ENCODE measurements around the gene MLN. TPM values are rescaled to one million over a fixed set of nuclear protein-coding genes. Genes with fewer than 3 reads are reported as not detected.
A peak's percentile ranks its signal among the peaks of the same experiment; 100 is the strongest.

MLN gene
- total and polyA plus RNA-seq, 2 of the 4 experiments (the other 2 are of a cell fraction), result not detected

- BruUV-seq (replicated peaks), result no TSS peak
- Histone ChIP-seq H3K4me1 (ENCODE audit: control insufficient read depth, insufficient read depth, low read length) (peaks cover 28% of the 10 kb centered on the region), H2BK5ac (ENCODE audit: low read depth, low read length, poor library complexity, severe bottlenecking) (no peak overlapping the region), H3K27ac (ENCODE audit: insufficient read depth, low read length) (no peak overlapping the region), H2AK9ac (replicated peaks; ENCODE audit: low read depth, low read length, poor library complexity) (peak overlapping the region; percentile 20), H2BK20ac (ENCODE audit: low read depth, low read length) (no peak overlapping the region), H3K23ac (ENCODE audit: low read depth, low read length) (no peak overlapping the region), H3K4ac (ENCODE audit: low read depth, low read length) (no peak overlapping the region), H3K27me3 (ENCODE audit: control insufficient read depth, insufficient read depth, low read length) (no peaks in the 10 kb centered on the region), H3K56ac (ENCODE audit: extremely low read depth, insufficient read depth, low read length) (no peak overlapping the region), H3K18ac (ENCODE audit: low read depth, low read length) (no peak overlapping the region), H3K9me1 (ENCODE audit: insufficient read depth, low read length) (no peaks in the 10 kb centered on the region), H4K8ac (ENCODE audit: low read depth in 2 of 2, low read length in 2 of 2) (no peak overlapping the region), H4K91ac (ENCODE audit: insufficient read depth, low read depth, low read length) (no peak overlapping the region), H3K9ac (ENCODE audit: low read depth, low read length) (no peak overlapping the region), H2AFZ (replicated peaks; ENCODE audit: low read length, poor library complexity) (no peak overlapping the region), H4K5ac (ENCODE audit: low read depth, low read length) (no peak overlapping the region), H3K79me1 (ENCODE audit: low read depth in 1 of 2, low read length in 2 of 2) (no peaks in the 10 kb centered on the region), H3K4me2 (ENCODE audit: low read depth, low read length) (no peak overlapping the region), H3K14ac (replicated peaks; ENCODE audit: low read depth, low read length) (no peak overlapping the region), H3K36me3 (ENCODE audit: control insufficient read depth, insufficient read depth, low read length) (no peaks in the 10 kb centered on the region), H4K20me1 (ENCODE audit: insufficient read depth, low read length) (peaks cover 7% of the 10 kb centered on the region), H3K4me3 (ENCODE audit: insufficient read depth, low read depth, low read length) (no peak overlapping the region), H2BK15ac (ENCODE audit: low read depth, low read length) (no peak overlapping the region), H3K9me3 (ENCODE audit: control insufficient read depth, insufficient read depth, low read length) (no peaks in the 10 kb centered on the region), H2BK120ac (ENCODE audit: low read depth, low read length) (no peak overlapping the region), H2AK5ac (ENCODE audit: low read depth, low read length) (no peak overlapping the region)
- TF ChIP-seq POLR2A (IDR thresholded peaks at IDR 0.05; ENCODE audit: low read depth, low read length), result no peak
- TF ChIP-seq NFE2L2 (IDR thresholded peaks at IDR 0.05; ENCODE audit: low read depth, low read length), result no peak
- no peak for TF ChIP-seq FOS (IDR thresholded peaks at IDR 0.05; ENCODE audit: low read depth, low read length)
- TF ChIP-seq USF2 (IDR thresholded peaks at IDR 0.05; ENCODE audit: low read depth, low read length), result no peak
- TF ChIP-seq RCOR1 (IDR thresholded peaks at IDR 0.05; ENCODE audit: insufficient replicate concordance, low read length), result no peak
- TF ChIP-seq SMC3 (IDR thresholded peaks at IDR 0.05; ENCODE audit: low read depth, low read length), result no peak
- no peak for TF ChIP-seq CEBPB (IDR thresholded peaks at IDR 0.05; ENCODE audit: low read depth, low read length)
- TF ChIP-seq BHLHE40 (IDR thresholded peaks at IDR 0.05; ENCODE audit: low read depth, low read length), result no peak
- TF ChIP-seq CTCF (conservative IDR thresholded peaks at IDR 0.05; ENCODE audit: low read depth, low read length), result no peak
- no peak for TF ChIP-seq CHD1 (IDR thresholded peaks at IDR 0.05; ENCODE audit: low read depth, low read length)
- TF ChIP-seq RFX5 (IDR thresholded peaks at IDR 0.05; ENCODE audit: low read depth, low read length), result no peak
- no peak for TF ChIP-seq MAZ (IDR thresholded peaks at IDR 0.05; ENCODE audit: borderline replicate concordance, low read depth, low read length)
- TF ChIP-seq RAD21 (IDR thresholded peaks at IDR 0.05; ENCODE audit: low read length), result no peak
- no peak for TF ChIP-seq ELK1 (IDR thresholded peaks at IDR 0.05; ENCODE audit: borderline replicate concordance, low read depth, low read length)
- no peak for TF ChIP-seq MAFK (IDR thresholded peaks at IDR 0.05; ENCODE audit: low read depth, low read length)
- no peak for TF ChIP-seq MXI1 (IDR thresholded peaks at IDR 0.05; ENCODE audit: borderline replicate concordance, low read depth, low read length)
- CTCF ChIA-PET, result no interaction called here
- DNase-seq (no peak), ATAC-seq (ENCODE audit: low read depth) (no peak)
- dilution Hi-C loops (cut with HindIII; ENCODE audit: low sequenced_read_pairs, unreplicated experiment) (no loop called here), intact Hi-C loops (cut with micrococcal nuclease) (no loop called here), in situ Hi-C loops (cut with MboI; ENCODE audit: low sequenced_read_pairs) (no loop called here)
- POLR2A ChIA-PET (ENCODE audit: unreplicated experiment), result no interaction called here
- WGBS, 2 experiments (ENCODE audit: extremely low coverage in 2 of 2, insufficient read length in 1 of 2), result 80% methylated on average over 3 of the region's 11 CpGs; no CpG with 5 or more reads in 1 of the 2 experiments
Observed at GRCh38 chr6:33754222-33754621, 49.6 kb downstream of the MLN start.
